Ishikawa (cell line): ENCODE results near the gene RADIL.

Experiments
- CEBPB ChIP-seq: IDR thresholded peaks from 2 replicates; pipeline ENCODE4 v1.6.1; 2012
- CREB1 ChIP-seq: IDR thresholded peaks from 2 replicates; pipeline ENCODE4 v1.6.1; 2012; ENCODE audit warnings: low read depth
- EGR1 ChIP-seq: IDR thresholded peaks from 2 replicates; pipeline ENCODE4 v1.6.1; 2012
- EP300 ChIP-seq: IDR thresholded peaks from 2 replicates; pipeline ENCODE4 v1.6.1; 2012; ENCODE audit warnings: borderline replicate concordance
- FOXM1 ChIP-seq: IDR thresholded peaks from 2 replicates; pipeline ENCODE4 v1.6.1; 2012; ENCODE audit warnings: low read depth, borderline replicate concordance
- MAX ChIP-seq: IDR thresholded peaks from 2 replicates; pipeline ENCODE4 v1.6.1; 2012
- NFIC ChIP-seq: IDR thresholded peaks from 2 replicates; pipeline ENCODE4 v1.6.1; 2012
- RAD21 ChIP-seq: IDR thresholded peaks from 2 replicates; pipeline ENCODE4 v1.6.1; 2012; ENCODE audit warnings: low read depth
- REST ChIP-seq: IDR thresholded peaks from 2 replicates; pipeline ENCODE4 v1.6.1; 2012; ENCODE audit warnings: low read depth, mild to moderate bottlenecking
- TAF1 ChIP-seq: IDR thresholded peaks from 2 replicates; pipeline ENCODE4 v1.6.1; 2012; ENCODE audit warnings: low read depth, mild to moderate bottlenecking
- TCF12 ChIP-seq: IDR thresholded peaks from 2 replicates; pipeline ENCODE4 v1.6.1; 2012; ENCODE audit warnings: low read depth
- TEAD4 ChIP-seq: IDR thresholded peaks from 2 replicates; pipeline ENCODE4 v1.6.1; 2012
- YY1 ChIP-seq: IDR thresholded peaks from 2 replicates; pipeline ENCODE4 v1.6.1; 2012; ENCODE audit warnings: low read depth
- ZBTB7A ChIP-seq: IDR thresholded peaks from 2 replicates; pipeline ENCODE4 v1.6.1; 2012; ENCODE audit warnings: low read depth
- TF ChIP-seq, protein P1 (sequence below): IDR thresholded peaks from 2 replicates; pipeline ENCODE4 v1.6.1; 2012

Gene RADIL

GRCh38 chr7:4841007-4841784 is 42.3 kb downstream of the RADIL start:
- TF ChIP-seq CREB1, result no peak

GRCh38 chr7:4840079-4840501 is 43.4 kb downstream of the RADIL start:
- TF ChIP-seq YY1, result no peak
- no peak for TF ChIP-seq ZBTB7A
- no peak for TF ChIP-seq TAF1
- no peak for TF ChIP-seq MAX
- no peak for TF ChIP-seq TCF12
- TF ChIP-seq EP300, result no peak
- TF ChIP-seq, protein P1, sequence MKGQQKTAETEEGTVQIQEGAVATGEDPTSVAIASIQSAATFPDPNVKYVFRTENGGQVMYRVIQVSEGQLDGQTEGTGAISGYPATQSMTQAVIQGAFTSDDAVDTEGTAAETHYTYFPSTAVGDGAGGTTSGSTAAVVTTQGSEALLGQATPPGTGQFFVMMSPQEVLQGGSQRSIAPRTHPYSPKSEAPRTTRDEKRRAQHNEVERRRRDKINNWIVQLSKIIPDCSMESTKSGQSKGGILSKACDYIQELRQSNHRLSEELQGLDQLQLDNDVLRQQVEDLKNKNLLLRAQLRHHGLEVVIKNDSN, result no peak
- TF ChIP-seq FOXM1, result no peak

DNA sequence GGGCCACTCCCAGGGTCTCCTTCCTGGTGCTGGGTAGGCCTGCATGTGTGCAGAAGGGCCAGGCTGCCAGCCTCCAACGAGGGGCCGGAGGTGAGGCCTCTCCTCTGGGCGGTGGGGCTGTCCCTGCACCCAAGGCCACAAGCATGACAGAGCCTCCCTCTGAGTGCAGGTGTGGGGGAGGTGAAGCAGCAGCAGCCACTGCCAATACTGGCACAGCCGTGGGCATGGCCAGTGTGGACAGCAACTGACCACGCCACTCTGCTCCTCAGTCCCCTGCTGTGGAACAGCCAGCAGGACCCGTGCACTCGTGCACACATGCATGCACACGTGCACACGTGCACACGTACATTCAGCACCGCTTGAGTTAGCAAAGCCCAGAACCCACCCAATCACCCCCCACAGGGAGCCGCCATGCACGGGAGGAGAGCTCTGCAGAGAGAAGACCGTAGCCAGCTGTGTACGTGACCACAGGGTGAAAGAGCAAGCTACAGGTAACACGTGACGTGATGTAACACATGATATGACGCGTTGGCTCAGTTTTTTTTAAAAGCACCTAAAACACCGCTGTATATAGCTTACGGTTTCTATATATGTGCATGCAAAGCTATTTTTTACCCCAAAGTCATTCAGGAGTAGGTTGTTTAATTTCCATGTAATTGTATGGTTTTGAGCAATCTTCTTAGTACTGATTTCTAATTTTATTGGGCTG is 44.7 kb downstream of the RADIL start:
- TF ChIP-seq CEBPB (no peak), TAF1 (no peak), YY1 (no peak), EGR1 (no peak), CREB1 (no peak), TEAD4 (no peak), REST (no peak), TCF12 (no peak), MAX (no peak), FOXM1 (no peak), EP300 (no peak), NFIC (no peak)
- TF ChIP-seq, protein P1, result no peak

GRCh38 chr7:4837803-4838625 is 45.5 kb downstream of the RADIL start:
- TF ChIP-seq NFIC (no peak), EGR1 (no peak)

GRCh38 chr7:4837041-4837802 is 46.3 kb downstream of the RADIL start:
- TF ChIP-seq MAX (no peak), NFIC (no peak), REST (no peak), RAD21 (no peak), YY1 (no peak), ZBTB7A (no peak), TAF1 (no peak)
- TF ChIP-seq, protein P1, result no peak
